Naive thymus-derived CD8-positive, alpha-beta T cell (primary cell): ENCODE results near the gene C3orf20. TPM values are rescaled to one million over a fixed set of nuclear protein-coding genes. Genes with fewer than 3 reads are reported as not detected.

Source experiments
- ATAC-seq, 2 donors: fragments of 150-1000 bp; cut with Tn5 transposase in 1 of 2; sonication (Bioruptor Pico), chemical (Tn5 transposase) in 1 of 2; 1 replicate in 1 of 2; 2 replicates in 1 of 2; pipeline ENCODE4 v1.10.0; 2021; ENCODE audit warnings: mild to moderate bottlenecking in 2 of 2, moderate library complexity in 2 of 2
- POLR2A ChIA-PET: fragments of 350-600 bp; sonication (Branson Sonifier 250); formaldehyde crosslinking; loops from one replicate; lab custom pipeline; 2021; ENCODE audit warnings: antibody characterized with exemption; lab: Charles Lee
- DNase-seq, 10 donors: peaks; one replicate each; pipeline versions ENCODE4 v3.0.0 to v3.0.0-alpha.2; 2020 to 2022
- H3K27ac Mint-ChIP-seq, 10 donors: one replicate each; pipeline ENCODE4 v1.8.0; 2020 to 2022; ENCODE audit warnings: mild to moderate bottlenecking in 10 of 10, mixed read lengths in 10 of 10, moderate library complexity in 4 of 10, inconsistent platforms in 1 of 10
- H3K27me3 Mint-ChIP-seq, 5 donors: one replicate each; pipeline ENCODE4 v1.8.0; 2021 to 2022; ENCODE audit warnings: mixed read lengths in 5 of 5
- H3K36me3 Mint-ChIP-seq, 3 donors: one replicate each; pipeline ENCODE4 v1.8.0; 2020 to 2022; ENCODE audit warnings: mixed read lengths in 3 of 3, mild to moderate bottlenecking in 2 of 3, inconsistent platforms in 1 of 3
- H3K4me1 Mint-ChIP-seq, 4 donors: one replicate each; pipeline ENCODE4 v1.8.0; 2021 to 2022; ENCODE audit warnings: mixed read lengths in 4 of 4
- H3K4me3 Mint-ChIP-seq, 10 donors: one replicate each; pipeline ENCODE4 v1.8.0; 2020 to 2022; ENCODE audit warnings: mild to moderate bottlenecking in 10 of 10, mixed read lengths in 10 of 10, moderate library complexity in 6 of 10, inconsistent platforms in 1 of 10
- H3K9me3 Mint-ChIP-seq, 9 donors: one replicate each; pipeline ENCODE4 v1.8.0; 2020 to 2022; ENCODE audit warnings: mixed read lengths in 9 of 9, mild to moderate bottlenecking in 3 of 9, inconsistent platforms in 1 of 9, moderate library complexity in 1 of 9
- polyA plus RNA-seq, 3 donors: library from polyadenylated mRNA; unstranded; fragments of 300-500 nt; fragmentation: Illumina TruSeq; gene quantifications; one replicate each; pipeline ENCODE4 v1.2.3, GENCODE V29; 2021
- total RNA-seq, 8 experiments: library from RNA in 2 of 8; stranded (reverse) in 2 of 8; gene quantifications; one replicate each; pipeline ENCODE4 v1.2.3 and lab custom pipeline; 2021 to 2026

Gene C3orf20
- total and polyA plus RNA-seq, 5 experiments from 2014 or later: 0.03 to 0.69 (median 0.44) TPM; not detected in 2

GRCh38 chr3:14636496-14637087 is 38.3 kb upstream of the C3orf20 start:
- H3K4me1 Mint-ChIP-seq: no peaks in the 10 kb centered on the region
- DNase-seq (no peak), ATAC-seq (no peak)
- POLR2A ChIA-PET: no interaction called here
- no peak overlapping the region for H3K27ac Mint-ChIP-seq
- peaks cover 20 to 63% (median 31%) of the 10 kb centered on the region in 5 donors for H3K27me3 Mint-ChIP-seq
- no peaks in the 10 kb centered on the region for H3K36me3 Mint-ChIP-seq
- no peak overlapping the region for H3K4me3 Mint-ChIP-seq
- no peaks in the 10 kb centered on the region for H3K9me3 Mint-ChIP-seq

DNA sequence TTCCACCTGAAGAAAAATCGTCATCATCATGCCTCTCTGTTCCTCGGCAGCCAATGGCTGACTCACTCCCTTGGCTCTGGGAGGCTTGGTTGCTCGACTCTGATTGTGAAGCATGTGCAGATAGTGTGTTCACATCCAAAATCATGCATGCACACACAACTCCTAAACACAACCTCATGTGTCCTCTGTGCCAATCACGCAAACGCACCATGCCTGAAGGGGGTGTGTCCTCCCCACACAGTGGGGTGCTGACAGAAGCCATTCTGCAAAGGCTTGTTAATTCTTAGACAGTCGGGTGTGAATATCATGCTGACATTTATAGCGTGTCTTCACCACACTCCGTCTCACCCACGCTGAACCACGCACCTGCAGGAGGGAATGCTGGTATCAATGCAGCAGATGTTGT is 34.8 kb upstream of the C3orf20 start:
- POLR2A ChIA-PET: interaction anchor here (2.3 kb wide), 1 partner anchor 12 kb away, joined by 7 read pairs; the partner anchor contains the start of gene CCDC174
- ATAC-seq (no peak), DNase-seq (no peak)
- Mint-ChIP-seq H3K4me3 (no peak overlapping the region), H3K27me3 (peaks cover 20 to 48% (median 34%) of the 10 kb centered on the region in 5 donors), H3K4me1 (peaks cover 0 to 2% (median under 1%) of the 10 kb centered on the region in 4 donors), H3K27ac (peak overlapping the region in 1 of 10 donors; percentile 73), H3K9me3 (no peaks in the 10 kb centered on the region), H3K36me3 (no peaks in the 10 kb centered on the region)

DNA sequence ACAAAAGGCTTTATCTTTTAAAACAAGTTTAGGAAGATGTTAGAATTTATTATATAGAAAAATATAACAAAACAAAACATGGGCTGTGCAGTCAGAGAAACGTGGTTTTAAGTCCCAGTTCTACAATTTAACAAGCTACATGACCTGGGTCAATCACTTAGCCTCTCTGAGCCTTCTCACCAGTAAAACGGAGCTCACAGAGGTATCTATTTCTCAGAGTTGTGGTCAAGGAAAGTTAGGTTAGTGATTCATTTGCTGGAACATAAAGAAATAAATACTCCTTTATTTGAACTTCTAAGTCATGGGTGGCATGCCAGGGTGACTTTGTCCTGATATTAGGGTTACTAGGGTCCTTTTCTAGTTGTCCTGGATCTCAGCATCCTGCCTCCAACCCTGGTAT is 34.2 kb upstream of the C3orf20 start:
- H3K4me3 Mint-ChIP-seq: no peak overlapping the region
- H3K36me3 Mint-ChIP-seq: no peaks in the 10 kb centered on the region
- H3K9me3 Mint-ChIP-seq: no peaks in the 10 kb centered on the region
- peaks cover 0 to 4% (median 1%) of the 10 kb centered on the region in 4 donors for H3K4me1 Mint-ChIP-seq
- H3K27me3 Mint-ChIP-seq: peaks cover 19 to 43% (median 28%) of the 10 kb centered on the region in 5 donors
- no peak for ATAC-seq
- DNase-seq: no peak
- no peak overlapping the region for H3K27ac Mint-ChIP-seq
- POLR2A ChIA-PET: interaction anchor here (2.3 kb wide), 1 partner anchor 11 kb away, joined by 7 read pairs; the partner anchor contains the start of gene CCDC174

GRCh38 chr3:14641346-14641745 is 33.6 kb upstream of the C3orf20 start:
- H3K4me3 Mint-ChIP-seq: no peak overlapping the region
- H3K4me1 Mint-ChIP-seq: peaks cover 0 to 4% (median 1%) of the 10 kb centered on the region in 4 donors
- no peaks in the 10 kb centered on the region for H3K9me3 Mint-ChIP-seq
- DNase-seq: no peak
- ATAC-seq: no peak
- H3K27ac Mint-ChIP-seq: no peak overlapping the region
- peaks cover 17 to 37% (median 22%) of the 10 kb centered on the region in 5 donors for H3K27me3 Mint-ChIP-seq
- no peaks in the 10 kb centered on the region for H3K36me3 Mint-ChIP-seq
- POLR2A ChIA-PET: interaction anchor here (2.3 kb wide), 1 partner anchor 10 kb away, joined by 7 read pairs; the partner anchor contains the start of gene CCDC174

DNA sequence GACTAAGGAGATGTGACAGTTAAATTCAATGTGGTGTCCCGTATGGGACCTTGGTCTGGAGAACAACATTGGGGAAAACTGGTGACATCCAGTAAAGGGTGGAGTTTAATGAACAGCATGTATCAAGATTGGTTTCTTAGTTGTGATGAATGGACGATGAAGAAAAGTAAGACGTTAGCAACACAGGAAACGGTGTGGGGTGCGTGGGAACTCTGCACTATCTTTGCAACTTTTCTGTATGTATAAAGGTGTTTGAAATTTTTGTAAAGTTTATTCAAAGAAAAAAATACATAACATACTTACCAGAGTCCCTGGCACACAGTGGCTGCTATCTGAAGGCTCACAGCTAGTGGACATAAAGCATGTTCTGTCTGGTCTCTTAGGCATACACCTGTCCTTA is 29.5 kb upstream of the C3orf20 start:
- Mint-ChIP-seq H3K27ac (no peak overlapping the region), H3K36me3 (no peaks in the 10 kb centered on the region), H3K9me3 (peaks cover 0 to 1% (median 0%) of the 10 kb centered on the region in 9 donors), H3K4me1 (peaks cover 9 to 22% (median 17%) of the 10 kb centered on the region in 4 donors), H3K27me3 (peaks cover 0 to 6% (median 0%) of the 10 kb centered on the region in 5 donors), H3K4me3 (no peak overlapping the region)
- no peak for DNase-seq
- no peak for ATAC-seq
- POLR2A ChIA-PET: no interaction called here

DNA sequence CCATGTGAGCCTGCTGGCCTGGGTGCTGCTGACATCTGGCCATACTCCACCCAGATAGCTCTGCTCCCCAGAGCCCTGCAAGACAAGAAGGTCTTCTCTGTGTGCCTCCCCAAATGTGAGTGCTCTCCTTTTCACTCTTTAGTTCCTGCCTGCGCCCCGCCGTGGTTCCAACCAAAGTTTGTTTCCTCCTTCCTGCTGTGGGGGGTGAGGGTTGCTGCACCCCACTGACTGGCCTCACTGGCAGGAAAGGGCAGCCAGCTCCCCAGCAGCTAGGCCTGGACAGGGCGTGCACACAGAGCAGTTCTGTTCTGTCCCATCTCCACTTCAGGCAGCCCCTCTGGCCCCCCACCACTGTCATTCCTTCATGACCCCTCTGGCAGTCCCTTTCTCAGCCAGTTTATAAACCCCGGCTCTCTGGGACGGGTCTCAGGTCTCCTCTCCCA is 28.8 kb upstream of the C3orf20 start:
- ATAC-seq (no peak), DNase-seq (no peak)
- no peaks in the 10 kb centered on the region for H3K36me3 Mint-ChIP-seq
- H3K4me3 Mint-ChIP-seq: no peak overlapping the region
- H3K9me3 Mint-ChIP-seq: peaks cover 0 to 3% (median 0%) of the 10 kb centered on the region in 9 donors
- peaks cover 0 to 6% (median 0%) of the 10 kb centered on the region in 5 donors for H3K27me3 Mint-ChIP-seq
- peak overlapping the region in 1 of 10 donors; percentile 75 for H3K27ac Mint-ChIP-seq
- POLR2A ChIA-PET: no interaction called here
- peaks cover 11 to 27% (median 23%) of the 10 kb centered on the region in 4 donors for H3K4me1 Mint-ChIP-seq

DNA sequence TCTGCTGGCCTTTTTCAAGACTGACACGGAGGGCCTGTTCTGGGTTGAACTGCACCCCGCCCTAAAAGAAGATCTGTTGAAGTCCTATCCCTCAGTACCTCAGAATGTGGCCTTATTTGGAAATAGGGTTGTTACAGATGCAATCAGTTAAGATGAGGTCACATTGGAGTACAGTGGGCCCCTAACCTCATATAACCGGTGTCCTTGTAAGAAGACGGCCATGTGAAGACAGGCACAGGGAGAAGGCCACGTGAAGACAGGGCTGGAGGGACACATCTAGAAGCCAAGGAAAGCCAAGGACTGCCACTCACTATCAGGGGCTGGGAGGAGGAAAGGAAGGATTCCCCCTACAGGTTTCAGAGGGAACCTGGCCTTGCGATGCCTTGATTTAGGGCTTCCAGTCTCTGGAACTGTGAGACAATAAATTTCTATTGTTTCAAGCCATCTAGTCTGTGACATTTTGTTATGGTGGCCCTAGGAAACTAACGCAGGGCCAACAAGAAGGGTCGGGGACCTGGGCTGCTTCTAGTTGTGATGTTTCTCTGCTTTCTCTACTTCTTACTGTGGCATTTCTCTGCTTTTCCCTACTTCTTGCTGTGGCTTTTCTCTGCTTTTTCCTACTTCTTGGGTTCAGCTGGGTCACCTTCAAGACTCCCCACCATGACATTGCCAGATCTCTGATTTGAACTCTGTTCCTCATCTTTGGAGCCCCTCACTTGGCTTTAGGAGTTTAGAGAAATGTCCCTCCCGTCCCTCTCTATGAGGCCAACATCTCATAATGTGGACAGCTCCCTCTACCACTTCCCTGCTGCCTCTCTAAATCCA is 28.1 kb upstream of the C3orf20 start:
- DNase-seq (no peak), ATAC-seq (no peak)
- Mint-ChIP-seq H3K9me3 (peaks cover 0 to 3% (median 0%) of the 10 kb centered on the region in 9 donors), H3K4me3 (no peak overlapping the region), H3K36me3 (no peaks in the 10 kb centered on the region), H3K27ac (peak overlapping the region in 1 of 10 donors; percentile 19), H3K4me1 (peaks cover 11 to 30% (median 27%) of the 10 kb centered on the region in 4 donors), H3K27me3 (peaks cover 0 to 6% (median 0%) of the 10 kb centered on the region in 5 donors)
- POLR2A ChIA-PET: no interaction called here

GRCh38 chr3:14647976-14648955 is 26.7 kb upstream of the C3orf20 start:
- peaks cover 0 to under 1% (median 0%) of the 10 kb centered on the region in 5 donors for H3K27me3 Mint-ChIP-seq
- ATAC-seq (no peak), DNase-seq (no peak)
- POLR2A ChIA-PET: interaction anchor here (0.6 to 1.6 kb wide), 2 partner anchors 25 to 273 kb away, joined by 3 to 4 read pairs; no protein-coding TSS in a partner anchor
- H3K36me3 Mint-ChIP-seq: no peaks in the 10 kb centered on the region
- peaks cover 0 to 3% (median 0%) of the 10 kb centered on the region in 9 donors for H3K9me3 Mint-ChIP-seq
- peak overlapping the region in 4 of 10 donors; percentile 9 to 74 (median 17) for H3K27ac Mint-ChIP-seq
- peaks cover 11 to 43% (median 39%) of the 10 kb centered on the region in 4 donors for H3K4me1 Mint-ChIP-seq
- H3K4me3 Mint-ChIP-seq: peak overlapping the region in 2 of 10 donors; percentile 32 to 38

- Mint-ChIP-seq H3K36me3 (peaks cover 0 to 4% (median 0%) of the 10 kb centered on the region in 3 donors), H3K9me3 (peaks cover 0 to 3% (median 0%) of the 10 kb centered on the region in 9 donors), H3K27me3 (no peaks in the 10 kb centered on the region), H3K4me3 (peak overlapping the region in 2 of 10 donors; percentile 59 to 97), H3K4me1 (peaks cover 16 to 54% (median 48%) of the 10 kb centered on the region in 4 donors), H3K27ac (peak overlapping the region in 2 of 10 donors; percentile 34 to 37)
- ATAC-seq: no peak
- POLR2A ChIA-PET: interaction anchor here (1.6 kb wide), 1 partner anchor 272 kb away, joined by 3 read pairs; no protein-coding TSS in a partner anchor
- no peak for DNase-seq
Measured at GRCh38 chr3:14649466-14649865, 25.5 kb upstream of the C3orf20 start.

GRCh38 chr3:14650193-14650592 is 24.7 kb upstream of the C3orf20 start:
- Mint-ChIP-seq H3K4me1 (peaks cover 15 to 55% (median 50%) of the 10 kb centered on the region in 4 donors), H3K27ac (peak overlapping the region; percentile 95 to 100 (median 98)), H3K9me3 (peaks cover 0 to 3% (median 0%) of the 10 kb centered on the region in 9 donors)

More at GRCh38 chr3:14650193-14650592, 24.7 kb upstream of the C3orf20 start:
- POLR2A ChIA-PET: interaction anchor here (1.5 to 2.6 kb wide), 5 partner anchors 233 to 1986 kb away, joined by 4 to 16 read pairs (median 8); partner anchors contain the start of genes CHCHD4, RAF1, RPL32 and SLC6A6
- Mint-ChIP-seq H3K4me3 (peak overlapping the region; percentile 87 to 100 (median 94)), H3K27me3 (no peaks in the 10 kb centered on the region), H3K36me3 (peaks cover 0 to 11% (median 3%) of the 10 kb centered on the region in 3 donors)
- no peak for ATAC-seq
- DNase-seq: no peak
